Endothelial cell (in vitro differentiated cells): ENCODE data around the gene ZBTB48. TPM values are rescaled to one million over a fixed set of nuclear protein-coding genes. Genes with fewer than 3 reads are reported as not detected.

Source experiments
- DNase-seq: peaks from one replicate; pipeline ENCODE4 v3.0.0; 2021; ENCODE audit warnings: low spot score
- H3K27ac Mint-ChIP-seq: one replicate; pipeline ENCODE4 v1.8.0; 2021; ENCODE audit warnings: mixed read lengths, inconsistent platforms; ENCODE audit not compliant: unreplicated experiment
- H3K27me3 Mint-ChIP-seq: one replicate; pipeline ENCODE4 v1.8.0; 2021; ENCODE audit warnings: mild to moderate bottlenecking, moderate library complexity, mixed read lengths, inconsistent platforms; ENCODE audit not compliant: unreplicated experiment
- H3K36me3 Mint-ChIP-seq: one replicate; pipeline ENCODE4 v1.8.0; 2021; ENCODE audit warnings: mild to moderate bottlenecking, low read depth, mixed read lengths, inconsistent platforms; ENCODE audit not compliant: unreplicated experiment
- H3K4me1 Mint-ChIP-seq: one replicate; pipeline ENCODE4 v1.8.0; 2021; ENCODE audit warnings: mild to moderate bottlenecking, mixed read lengths, inconsistent platforms; ENCODE audit not compliant: unreplicated experiment
- H3K4me3 Mint-ChIP-seq: one replicate; pipeline ENCODE4 v1.8.0; 2021; ENCODE audit warnings: mild to moderate bottlenecking, mixed read lengths, inconsistent platforms; ENCODE audit not compliant: unreplicated experiment
- H3K9me3 Mint-ChIP-seq: one replicate; pipeline ENCODE4 v1.8.0; 2021; ENCODE audit warnings: mixed read lengths, inconsistent platforms; ENCODE audit not compliant: unreplicated experiment
- total RNA-seq: library from RNA; stranded (reverse); fragmentation: NEBNext Ultra II Directional; extraction: Animal tissue kit (Norgen Biotek cat#: 25700); gene quantifications from one replicate; pipeline ENCODE4 v1.2.1, GENCODE V29; 2021; ENCODE audit not compliant: unreplicated experiment
- TF ChIP-seq, protein P1 (sequence below): fragments of 200-600 bp; sonication (generic); IDR thresholded peaks from one replicate; pipeline ENCODE4 v1.5.0; 2021; ENCODE audit warnings: antibody characterized with exemption; ENCODE audit not compliant: unreplicated experiment

ZBTB48 gene
- total RNA-seq, 1 donor from 2014 or later: 32.2 TPM

DNA sequence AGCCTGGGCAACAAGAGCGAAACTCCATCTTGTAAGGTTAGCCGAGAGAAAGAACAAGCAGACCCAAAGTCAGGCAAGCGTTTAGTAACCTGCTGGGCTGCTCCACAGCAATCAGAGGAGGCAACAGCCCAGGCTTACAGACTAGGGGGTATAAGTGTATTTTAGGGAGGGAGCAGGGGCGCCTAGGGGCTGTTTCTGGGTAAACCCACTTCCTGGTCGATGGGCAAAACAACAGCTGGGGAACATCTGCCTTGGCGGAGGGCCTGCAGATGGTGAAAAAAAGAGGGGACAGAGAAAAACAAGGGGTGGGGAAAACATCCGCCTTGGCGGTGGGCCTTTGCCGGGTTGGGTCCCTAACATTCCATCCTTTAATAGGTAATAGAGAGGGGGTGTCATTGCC, 19.5 kb upstream of the ZBTB48 start:
- Mint-ChIP-seq H3K27ac (no peak overlapping the region), H3K36me3 (no peaks in the 10 kb centered on the region), H3K9me3 (no peaks in the 10 kb centered on the region), H3K4me1 (no peaks in the 10 kb centered on the region), H3K4me3 (no peak overlapping the region), H3K27me3 (peaks cover 2% of the 10 kb centered on the region)
- no peak for DNase-seq
- TF ChIP-seq, protein P1, sequence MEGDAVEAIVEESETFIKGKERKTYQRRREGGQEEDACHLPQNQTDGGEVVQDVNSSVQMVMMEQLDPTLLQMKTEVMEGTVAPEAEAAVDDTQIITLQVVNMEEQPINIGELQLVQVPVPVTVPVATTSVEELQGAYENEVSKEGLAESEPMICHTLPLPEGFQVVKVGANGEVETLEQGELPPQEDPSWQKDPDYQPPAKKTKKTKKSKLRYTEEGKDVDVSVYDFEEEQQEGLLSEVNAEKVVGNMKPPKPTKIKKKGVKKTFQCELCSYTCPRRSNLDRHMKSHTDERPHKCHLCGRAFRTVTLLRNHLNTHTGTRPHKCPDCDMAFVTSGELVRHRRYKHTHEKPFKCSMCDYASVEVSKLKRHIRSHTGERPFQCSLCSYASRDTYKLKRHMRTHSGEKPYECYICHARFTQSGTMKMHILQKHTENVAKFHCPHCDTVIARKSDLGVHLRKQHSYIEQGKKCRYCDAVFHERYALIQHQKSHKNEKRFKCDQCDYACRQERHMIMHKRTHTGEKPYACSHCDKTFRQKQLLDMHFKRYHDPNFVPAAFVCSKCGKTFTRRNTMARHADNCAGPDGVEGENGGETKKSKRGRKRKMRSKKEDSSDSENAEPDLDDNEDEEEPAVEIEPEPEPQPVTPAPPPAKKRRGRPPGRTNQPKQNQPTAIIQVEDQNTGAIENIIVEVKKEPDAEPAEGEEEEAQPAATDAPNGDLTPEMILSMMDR: no peak

DNA sequence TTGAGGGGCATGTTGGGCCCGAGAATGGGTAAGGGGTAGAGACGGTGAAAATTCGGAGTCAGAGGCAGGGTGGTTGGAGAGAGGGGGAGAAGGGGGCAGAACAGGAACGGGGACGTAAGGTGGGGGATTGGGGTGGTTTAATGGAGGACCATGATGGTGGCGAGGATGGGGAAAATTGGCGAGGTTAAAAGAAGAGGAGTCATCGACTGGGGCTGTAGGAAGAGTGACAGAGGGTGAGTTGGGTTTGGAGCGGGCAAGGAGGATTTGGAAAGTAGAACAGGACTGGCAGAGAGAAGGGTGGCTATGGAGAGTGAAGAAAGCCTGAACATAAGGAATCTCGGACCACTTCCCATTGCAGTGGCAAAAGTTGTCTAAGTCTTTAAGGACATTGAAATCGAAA, 10.8 kb upstream of the ZBTB48 start:
- no peak overlapping the region for H3K27ac Mint-ChIP-seq
- no peaks in the 10 kb centered on the region for H3K9me3 Mint-ChIP-seq
- no peak overlapping the region for H3K4me3 Mint-ChIP-seq
- H3K4me1 Mint-ChIP-seq: no peaks in the 10 kb centered on the region
- H3K36me3 Mint-ChIP-seq: no peaks in the 10 kb centered on the region
- TF ChIP-seq, protein P1: no peak
- no peak for DNase-seq
- H3K27me3 Mint-ChIP-seq: peaks cover 7% of the 10 kb centered on the region

DNA sequence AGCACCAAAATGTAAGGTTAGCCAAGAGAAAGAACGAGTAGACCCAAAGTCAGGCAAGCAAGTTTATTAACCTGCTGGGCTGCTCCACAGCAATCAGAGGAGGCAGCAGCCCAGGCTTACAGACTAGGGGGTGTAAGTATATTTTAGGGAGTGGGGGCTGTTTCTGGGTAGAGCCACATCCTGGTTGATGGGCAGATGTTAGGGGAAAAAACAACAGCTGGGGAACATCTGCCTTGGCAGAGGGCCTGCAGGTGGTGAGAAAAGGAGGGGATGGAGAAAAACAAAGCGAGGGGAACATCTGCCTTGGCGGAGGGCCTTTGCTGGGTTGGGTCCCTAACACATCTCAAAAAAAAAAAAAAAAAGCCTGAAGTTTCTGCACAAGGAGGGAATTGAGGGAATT, 9.7 kb upstream of the ZBTB48 start:
- no peak overlapping the region for H3K4me3 Mint-ChIP-seq
- H3K27ac Mint-ChIP-seq: no peak overlapping the region
- TF ChIP-seq, protein P1: no peak
- no peak for DNase-seq
- H3K4me1 Mint-ChIP-seq: no peaks in the 10 kb centered on the region
- peaks cover 7% of the 10 kb centered on the region for H3K27me3 Mint-ChIP-seq
- H3K36me3 Mint-ChIP-seq: no peaks in the 10 kb centered on the region
- no peaks in the 10 kb centered on the region for H3K9me3 Mint-ChIP-seq

DNA sequence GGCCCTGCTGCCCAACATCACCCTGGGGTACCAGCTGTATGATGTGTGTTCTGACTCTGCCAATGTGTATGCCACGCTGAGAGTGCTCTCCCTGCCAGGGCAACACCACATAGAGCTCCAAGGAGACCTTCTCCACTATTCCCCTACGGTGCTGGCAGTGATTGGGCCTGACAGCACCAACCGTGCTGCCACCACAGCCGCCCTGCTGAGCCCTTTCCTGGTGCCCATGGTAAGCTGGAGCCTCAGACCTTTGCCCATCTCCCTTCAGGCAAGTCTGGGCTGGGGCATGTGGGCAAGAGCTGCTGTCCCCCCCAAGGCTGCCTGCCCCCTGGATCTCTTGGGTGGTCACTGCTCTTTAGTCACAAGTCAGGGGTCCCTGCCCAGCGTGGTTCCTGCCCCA, 8.8 kb upstream of the ZBTB48 start:
- DNase-seq: no peak
- Mint-ChIP-seq H3K9me3 (no peaks in the 10 kb centered on the region), H3K36me3 (no peaks in the 10 kb centered on the region), H3K4me1 (no peaks in the 10 kb centered on the region), H3K27ac (no peak overlapping the region), H3K27me3 (peaks cover 7% of the 10 kb centered on the region), H3K4me3 (no peak overlapping the region)
- TF ChIP-seq, protein P1: no peak

DNA sequence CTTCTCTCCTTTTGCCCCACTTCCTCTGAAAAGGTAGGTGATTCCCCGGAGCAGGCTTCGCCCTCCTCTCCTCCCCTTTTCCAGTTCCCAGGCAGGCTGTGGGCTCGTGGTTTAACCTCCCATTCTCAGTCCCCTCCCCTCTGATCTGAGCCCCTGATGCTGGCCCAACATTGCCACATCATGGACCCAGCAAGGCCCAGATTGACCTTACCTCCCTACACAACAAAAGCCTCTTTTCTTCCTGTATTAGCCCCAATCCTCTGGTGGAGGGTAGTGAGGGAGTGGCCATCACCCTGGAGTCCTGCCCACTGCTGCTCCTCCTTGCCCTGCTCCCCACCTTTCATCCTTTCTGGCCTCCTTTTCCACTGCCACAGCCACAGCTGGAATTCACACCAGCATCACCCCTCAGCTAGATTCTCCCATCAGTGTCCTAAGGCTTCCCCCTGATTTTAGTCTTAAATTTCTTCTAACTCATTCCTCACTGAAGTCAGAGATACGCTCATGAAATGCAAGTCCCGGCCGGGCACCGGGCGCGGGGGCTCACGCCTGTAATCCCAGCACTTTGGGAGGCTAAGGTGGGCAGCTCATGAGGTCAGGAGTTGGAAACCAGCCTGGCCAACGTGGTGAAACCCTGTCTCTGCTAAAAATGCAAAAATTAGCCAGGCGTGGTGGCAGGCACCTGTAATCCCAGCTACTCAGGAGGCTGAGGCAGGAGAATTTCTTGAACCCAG, 7.0 kb upstream of the ZBTB48 start:
- no peaks in the 10 kb centered on the region for H3K36me3 Mint-ChIP-seq
- H3K27me3 Mint-ChIP-seq: peaks cover 7% of the 10 kb centered on the region
- H3K9me3 Mint-ChIP-seq: no peaks in the 10 kb centered on the region
- no peak for DNase-seq
- no peak overlapping the region for H3K27ac Mint-ChIP-seq
- no peak overlapping the region for H3K4me3 Mint-ChIP-seq
- H3K4me1 Mint-ChIP-seq: no peaks in the 10 kb centered on the region
- TF ChIP-seq, protein P1: no peak
